HUDEP-2 (cell line): ENCODE results near the gene TSPO.

Source experiments
- DNase-seq, 76 experiments: peaks; one replicate each; lab custom pipeline; 2025; ENCODE audit not compliant: unreplicated experiment in 76 of 76; lab: John Stamatoyannopoulos, UW

Gene TSPO

DNA sequence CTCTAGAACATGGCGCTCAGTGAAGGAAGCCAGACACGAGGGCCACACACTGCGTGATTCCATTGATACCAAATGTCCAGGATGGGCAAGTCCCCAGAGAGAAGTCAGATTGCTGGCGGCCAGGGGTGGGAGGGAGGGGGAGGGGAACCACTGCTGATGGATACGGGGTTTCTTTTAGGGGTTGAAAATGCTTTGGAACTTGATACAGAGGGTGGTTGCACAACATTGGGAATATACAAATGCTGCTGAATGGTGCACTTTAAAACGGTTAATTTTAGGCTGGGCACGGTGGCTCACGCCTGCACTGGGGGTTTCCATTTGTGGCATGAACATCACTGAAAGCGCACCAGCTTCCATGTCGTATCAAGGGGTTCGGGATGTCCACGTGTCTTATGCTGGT is 5.1 kb downstream of the TSPO start:
- DNase-seq: no peak

DNA sequence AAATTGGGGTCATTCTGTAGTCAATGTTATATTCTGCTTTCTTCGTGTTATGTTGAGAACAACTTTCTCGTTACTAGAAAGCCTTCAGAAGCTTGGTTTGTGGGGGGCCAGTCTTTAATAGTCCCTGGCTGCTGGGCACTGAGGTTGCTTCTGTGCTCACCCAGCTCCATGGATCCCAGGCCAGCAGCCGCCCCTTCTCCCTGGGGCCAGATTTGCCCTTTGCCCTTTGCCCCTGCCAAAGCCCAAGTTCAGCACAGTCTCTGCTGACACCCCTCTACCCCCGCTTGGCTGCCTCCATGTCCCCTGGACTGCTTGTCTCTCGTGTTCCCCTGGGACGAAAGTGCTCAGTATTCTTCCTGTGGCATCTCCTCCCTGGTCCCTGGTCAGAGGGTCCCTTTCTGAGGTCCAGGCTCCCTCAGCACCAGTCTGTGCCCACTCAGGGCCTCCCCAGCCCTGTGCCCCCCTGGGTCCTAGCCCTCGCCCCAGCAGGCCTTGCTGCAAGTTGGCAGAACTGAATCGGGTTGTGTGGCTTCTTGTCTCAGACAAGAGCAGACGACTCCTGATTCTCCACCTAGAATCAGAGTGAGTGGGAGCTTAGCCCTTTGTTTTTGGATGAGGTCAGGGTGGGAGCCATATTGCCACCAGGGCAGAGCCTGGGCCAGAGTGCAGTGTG is 6.7 kb downstream of the TSPO start:
- DNase-seq: no peak

DNA sequence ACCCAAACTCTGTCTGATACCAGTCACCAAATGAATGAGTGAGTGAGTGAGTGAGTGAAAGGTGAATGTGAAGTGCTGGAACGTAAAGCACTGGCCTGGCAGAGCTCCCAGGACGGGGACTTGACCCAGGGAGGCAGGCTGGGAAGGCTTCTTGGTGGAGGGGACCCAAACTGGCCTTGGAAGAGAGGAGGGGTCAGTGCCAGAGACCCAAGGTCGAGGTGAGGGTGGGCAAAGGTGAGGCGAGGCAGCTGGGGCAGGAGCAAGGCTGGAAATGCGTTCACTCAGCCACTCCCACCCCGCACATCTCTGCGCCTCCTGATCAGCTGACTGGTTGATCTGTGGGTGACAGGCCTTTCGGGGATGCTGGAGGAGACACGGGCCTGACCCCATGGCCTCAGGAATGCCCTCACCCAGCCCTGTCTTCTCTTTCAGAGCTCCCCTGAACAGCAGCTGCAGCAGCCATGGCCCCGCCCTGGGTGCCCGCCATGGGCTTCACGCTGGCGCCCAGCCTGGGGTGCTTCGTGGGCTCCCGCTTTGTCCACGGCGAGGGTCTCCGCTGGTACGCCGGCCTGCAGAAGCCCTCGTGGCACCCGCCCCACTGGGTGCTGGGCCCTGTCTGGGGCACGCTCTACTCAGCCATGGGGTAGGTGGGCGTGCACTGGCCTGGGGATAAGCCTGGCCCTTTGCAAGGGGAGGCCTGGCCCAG is 7.6 kb downstream of the TSPO start:
- DNase-seq: no peak

DNA sequence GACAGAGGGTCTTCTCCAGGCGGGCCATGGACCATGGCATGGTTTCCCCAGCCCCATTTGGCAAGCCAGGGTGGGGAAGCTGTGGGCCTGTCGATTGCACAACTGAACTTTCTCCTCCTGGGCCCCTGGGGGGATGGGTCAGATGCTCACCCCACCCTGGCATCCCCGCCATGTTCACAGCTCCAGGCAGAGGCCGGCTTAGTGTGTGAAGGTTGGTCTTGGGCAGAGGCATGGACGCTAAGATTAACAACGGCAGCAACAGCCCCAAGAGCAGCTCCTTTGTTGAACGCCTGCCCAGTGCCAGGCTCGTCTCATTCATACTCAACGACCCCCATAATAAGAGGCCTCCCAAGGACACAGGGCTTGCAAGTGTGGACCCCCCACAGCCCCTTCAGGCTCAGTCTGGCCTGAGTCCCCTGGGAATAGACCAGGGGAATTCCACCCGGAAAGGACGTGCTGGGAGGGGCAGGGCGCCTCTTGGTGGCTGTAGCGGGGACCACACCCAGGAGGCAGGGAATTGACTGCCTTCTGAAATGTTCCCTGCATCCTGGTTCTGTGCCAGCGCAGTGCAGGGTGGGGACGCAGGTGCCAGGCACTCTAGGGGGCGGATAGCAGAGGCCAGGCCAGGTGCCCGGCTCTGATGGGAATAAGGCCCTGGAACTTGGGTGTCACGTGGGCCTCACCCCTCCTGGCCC is 8.3 kb downstream of the TSPO start:
- DNase-seq: peak in 9 of 76 experiments; percentile 7 to 28 (median 13)

DNA sequence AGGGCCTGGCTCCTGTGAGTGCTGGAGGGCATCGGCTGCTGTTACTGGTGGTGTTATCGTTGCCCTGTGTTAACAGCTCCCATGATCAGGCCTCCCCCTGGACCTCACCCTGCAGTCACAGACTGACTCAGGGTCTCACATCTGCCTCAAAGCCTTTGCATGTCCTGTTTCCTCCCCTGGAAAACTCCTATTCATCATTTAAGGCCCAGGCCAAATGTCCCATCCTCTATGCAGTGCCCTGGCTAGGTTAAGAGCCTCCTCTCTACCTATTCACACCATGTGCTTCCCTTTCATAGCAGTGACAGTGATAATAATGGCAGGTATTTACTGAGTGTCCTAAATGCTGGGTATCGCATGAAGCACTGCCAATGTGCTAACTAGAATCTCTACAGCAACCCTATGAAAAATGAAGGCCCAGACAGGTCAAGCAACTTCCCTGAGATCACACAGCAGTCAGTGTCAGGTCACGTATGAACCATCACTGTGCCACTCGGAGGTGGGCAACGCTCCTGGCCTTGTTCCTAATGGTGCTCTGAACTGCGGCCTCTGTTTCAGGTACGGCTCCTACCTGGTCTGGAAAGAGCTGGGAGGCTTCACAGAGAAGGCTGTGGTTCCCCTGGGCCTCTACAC is 9.3 kb downstream of the TSPO start:
- DNase-seq: no peak

DNA sequence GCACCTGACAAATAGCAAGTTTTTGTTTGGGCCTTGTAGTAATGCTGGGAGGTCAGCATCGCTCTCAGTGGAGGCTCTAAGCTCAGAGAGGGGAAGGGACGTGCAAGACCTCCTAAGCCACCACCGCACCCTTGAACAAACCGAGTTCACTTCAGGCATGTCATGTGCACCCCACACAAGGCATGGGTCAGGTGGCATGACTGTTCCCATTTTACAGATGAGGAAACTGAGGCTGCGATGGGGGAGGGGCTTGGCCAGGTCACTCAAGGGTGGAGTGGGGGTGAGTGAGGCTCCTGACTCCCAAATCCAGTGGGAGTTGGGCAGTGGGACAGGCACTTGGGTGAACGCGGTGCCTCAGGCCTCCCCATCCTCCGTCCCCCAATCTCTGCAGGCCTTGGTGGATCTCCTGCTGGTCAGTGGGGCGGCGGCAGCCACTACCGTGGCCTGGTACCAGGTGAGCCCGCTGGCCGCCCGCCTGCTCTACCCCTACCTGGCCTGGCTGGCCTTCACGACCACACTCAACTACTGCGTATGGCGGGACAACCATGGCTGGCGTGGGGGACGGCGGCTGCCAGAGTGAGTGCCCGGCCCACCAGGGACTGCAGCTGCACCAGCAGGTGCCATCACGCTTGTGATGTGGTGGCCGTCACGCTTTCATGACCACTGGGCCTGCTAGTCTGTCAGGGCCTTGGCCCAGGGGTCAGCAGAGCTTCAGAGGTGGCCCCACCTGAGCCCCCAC is 11.2 kb downstream of the TSPO start:
- no peak for DNase-seq

DNA sequence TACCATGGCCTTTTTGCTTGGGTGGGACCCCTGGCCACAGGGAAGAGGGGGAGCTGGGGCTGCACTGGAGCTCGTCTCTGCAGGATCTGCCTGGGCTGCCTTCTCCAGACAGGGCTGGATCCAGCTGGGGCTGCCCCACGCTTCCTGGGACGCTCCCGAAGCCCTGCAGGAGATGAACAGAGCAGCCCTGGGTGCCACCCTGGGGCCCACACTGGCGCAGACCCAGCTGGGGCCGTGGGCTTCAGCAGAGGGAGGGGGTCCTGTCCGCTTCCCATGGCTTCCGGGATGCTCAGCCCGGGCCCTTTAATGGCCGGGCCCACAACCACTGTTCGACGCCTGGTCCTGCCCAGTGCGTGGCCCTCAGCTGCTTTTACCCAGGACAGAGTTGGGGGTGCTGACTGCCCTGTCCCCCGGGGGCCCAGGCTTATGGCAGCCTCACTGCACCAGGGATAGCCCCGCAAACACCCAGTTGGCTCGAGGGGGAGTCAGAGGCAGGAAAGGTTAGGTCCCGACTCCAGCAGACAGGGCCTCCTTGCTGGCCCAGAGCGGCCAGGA is 12.0 kb downstream of the TSPO start:
- no peak for DNase-seq

DNA sequence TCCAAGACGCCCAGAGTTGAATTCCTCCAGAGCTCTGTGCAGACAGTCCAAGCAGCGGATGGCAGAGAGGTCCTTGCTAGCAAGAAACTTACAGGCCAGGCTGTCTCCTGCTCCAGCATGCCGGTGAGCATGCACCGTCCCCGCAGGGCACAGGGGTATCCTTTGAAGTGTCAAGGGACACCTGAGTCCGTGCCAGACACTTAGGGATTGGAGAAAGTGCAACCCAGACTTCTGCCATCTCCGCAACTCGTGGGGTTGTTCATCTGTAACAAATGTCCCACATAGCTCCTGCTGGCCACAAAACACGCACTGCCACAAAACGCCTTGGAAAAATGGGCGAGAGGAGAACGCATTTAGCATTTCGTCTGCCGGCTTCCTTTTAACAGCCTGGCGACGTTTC is 13.3 kb downstream of the TSPO start:
- DNase-seq: no peak

DNA sequence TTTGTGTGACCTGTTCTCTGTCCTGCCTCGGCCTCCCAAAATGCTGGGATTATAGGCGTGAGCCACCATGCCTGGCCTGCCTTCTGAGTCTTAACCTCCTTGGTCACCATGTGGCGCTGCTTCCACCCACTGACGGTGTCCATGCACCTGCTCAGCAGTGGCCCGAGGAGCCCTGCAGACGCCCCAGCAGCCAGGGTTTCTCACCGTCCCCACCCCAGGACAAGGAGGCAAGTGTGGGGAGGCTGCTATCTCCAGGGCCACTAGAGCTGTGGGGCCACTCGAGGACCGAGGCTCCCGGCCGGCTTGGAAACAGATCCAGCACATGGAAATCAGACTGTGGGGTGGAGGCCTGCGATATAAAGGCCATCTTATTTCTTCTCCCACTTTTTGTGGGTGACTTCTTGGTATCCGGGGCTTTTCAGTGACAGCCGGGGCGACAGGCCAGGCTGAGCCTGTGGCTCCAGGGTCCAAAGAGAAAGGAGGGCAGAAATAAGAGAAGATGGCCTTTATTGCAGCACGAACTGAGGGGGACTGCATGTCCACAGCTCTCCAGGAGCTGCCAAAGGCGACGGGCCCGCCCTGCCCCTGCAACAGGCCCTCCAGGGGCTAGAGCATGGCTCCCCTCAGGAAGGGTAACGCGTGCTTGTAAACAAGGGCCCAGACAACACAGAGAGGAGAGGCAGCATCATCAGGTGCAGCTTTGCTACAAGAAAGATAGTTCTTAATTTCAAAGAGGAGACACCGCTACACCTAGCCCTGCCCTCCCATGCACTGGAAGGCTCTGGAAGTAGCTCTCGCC is 15.0 kb downstream of the TSPO start:
- no peak for DNase-seq

DNA sequence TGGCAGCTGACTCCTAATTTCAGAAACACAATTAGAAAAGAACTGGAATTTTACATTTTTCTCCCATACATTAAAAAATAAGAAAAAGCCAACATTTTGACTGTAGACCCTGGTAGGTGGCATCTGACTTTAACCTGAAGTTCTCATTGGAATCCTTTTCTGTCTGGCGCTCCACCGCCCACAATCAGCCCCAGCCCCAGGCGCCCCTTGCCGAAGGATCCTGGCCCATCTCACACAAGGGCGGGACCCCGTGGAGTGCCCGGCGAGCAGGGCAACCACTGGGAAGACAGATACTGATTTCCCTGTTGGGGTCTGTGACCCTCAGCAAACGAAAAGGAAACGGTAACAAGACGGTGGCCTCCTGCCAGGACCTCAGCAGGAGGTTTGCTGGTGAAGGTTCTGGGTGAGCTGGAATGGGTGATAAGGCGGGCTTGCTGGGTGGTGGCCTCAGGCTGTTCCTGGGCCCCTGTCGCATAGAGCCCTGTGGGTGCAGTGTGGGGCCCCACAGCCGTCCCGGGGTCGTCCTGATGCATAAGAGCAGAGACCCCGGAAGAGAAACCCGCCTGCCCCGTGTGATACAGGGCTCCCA is 15.7 kb downstream of the TSPO start:
- peak in 48 of 76 experiments; percentile 15 to 76 (median 46) for DNase-seq

DNA sequence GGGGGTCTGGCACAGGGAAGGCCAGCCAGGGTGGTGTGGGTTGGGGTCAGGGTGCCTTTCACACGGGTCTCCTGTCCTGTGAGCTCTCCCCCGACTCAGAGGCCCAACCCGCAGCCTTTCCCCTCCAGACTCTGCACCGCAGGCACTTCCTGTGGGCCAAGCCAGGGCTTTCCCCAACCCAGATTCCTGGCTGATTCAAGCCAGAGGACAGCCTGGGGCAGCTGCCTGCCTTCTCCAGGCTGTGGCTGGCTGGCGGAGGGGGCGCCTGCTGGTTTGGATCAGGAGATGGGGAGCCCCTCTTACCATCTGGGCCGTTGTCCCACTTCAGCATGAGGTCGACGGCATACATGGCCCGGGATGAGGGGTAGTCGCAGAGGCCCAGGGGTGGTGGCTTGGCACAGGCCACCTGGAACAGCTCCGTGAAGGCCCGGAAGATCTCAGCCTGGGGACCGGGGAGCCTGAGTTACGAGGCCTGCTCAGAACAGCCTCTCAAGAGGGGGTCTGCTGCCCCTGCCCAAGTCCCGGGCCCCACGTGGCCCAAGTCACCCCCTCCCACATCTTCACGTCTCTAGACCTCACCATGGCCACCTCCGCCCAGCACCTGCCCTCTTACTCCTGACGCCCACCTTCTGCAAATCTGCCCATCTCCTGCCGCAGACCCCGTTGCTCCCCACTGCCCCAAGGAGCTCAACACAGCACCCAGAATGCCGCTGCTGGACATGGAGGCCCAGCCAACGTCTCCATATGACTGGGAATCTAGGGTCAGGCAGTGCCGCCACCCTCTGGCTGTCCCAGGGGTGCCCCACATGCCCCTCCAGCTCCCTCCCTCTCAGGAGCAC is 17.3 kb downstream of the TSPO start:
- DNase-seq: no peak

DNA sequence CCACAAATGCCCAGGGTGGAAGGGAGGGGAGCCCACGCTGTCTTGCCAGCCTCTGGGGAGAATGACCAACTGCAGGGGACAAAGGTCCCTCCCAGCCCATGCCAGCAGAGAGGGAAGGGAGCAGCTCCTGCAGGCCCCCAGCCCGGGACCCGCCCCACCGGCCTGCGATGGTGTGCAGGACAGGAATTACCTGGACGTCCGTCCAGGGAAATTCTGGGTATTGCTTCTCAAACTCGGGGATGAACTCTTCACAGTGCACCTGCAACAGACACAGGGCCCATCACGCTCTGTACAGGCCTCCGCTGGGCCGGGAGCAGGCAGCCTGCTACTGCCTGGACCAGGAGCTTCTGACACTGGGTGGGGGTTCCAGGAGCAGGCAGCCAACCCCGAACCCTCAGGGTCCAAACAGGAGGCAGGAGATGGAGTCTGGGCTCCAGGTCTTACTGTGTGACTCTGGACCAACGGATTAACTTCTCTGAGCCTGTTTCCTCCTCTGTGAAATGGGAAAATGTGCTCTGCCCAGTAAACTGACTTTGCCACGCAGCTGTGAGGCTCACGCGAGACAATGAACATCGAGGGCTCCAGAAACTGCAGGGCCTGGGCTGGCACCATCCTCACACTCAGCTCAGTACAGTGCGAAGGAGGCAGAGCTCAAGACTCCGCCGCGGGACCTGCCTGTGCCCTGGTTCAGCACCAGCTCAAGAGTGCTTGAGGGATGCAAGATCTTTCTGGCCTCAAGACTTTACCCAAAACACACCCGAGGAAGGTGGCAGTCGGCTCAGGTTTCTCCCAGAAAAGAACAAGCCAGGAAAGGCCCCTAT is 18.2 kb downstream of the TSPO start:
- no peak for DNase-seq

DNA sequence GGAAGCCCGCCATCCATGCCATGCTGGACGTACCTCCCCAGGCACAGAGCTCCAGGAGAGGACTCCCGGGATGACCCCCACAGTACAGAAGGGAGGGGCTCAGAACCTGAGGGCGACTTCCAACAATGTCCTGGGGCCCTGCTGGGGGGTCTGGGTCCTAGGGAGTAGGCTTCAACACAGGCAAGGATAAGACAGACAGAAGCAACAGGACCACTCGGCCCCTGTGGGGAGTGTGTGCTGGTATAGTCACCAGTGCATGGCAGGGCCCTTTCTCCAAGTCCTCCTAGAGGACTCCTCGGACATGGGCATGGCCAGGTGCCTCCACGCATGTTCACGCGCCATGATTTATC is 18.7 kb downstream of the TSPO start:
- no peak for DNase-seq

DNA sequence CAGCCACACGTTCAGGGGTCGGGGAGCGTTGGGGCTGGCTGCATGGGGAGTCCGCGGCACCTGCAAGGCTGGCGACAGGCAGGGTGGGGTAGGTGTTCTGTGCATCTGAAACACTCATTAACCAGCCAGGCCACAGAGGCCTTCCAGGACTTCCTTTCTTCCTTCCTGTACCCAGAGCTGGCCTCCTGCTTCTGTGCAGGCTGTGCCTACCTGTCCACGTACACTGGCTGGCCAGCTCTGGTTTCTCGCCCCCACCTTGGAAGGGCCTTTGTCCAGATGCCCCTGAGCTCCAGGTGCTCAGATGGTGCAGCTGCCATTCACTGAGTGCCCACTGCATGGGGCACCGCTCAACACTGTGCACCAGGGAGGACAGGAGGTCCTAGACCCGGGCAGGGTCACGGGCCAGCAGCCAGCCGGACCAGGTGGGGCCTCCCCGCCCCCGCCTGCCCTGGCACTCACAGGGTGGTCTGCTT is 19.7 kb downstream of the TSPO start:
- DNase-seq: no peak

DNA sequence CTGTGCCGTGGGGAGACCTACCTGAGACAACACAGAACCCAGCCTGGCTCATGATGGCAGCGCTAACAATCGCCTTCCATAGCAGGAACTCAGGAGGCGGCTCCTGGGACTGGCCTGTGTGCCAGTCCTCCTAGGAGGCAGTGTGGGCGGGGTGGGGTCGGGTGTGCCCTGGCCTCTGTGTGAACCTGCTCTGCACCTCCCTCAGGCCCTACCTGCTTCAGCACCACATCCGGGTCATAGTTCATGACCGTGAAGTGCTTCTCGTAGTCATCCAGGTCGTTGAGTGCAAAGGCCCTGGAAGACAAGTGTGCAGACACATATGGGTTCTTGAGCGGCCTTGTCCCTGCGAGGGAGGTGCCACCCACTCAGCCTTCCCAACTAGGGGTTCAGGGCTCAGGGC is 20.2 kb downstream of the TSPO start:
- DNase-seq: no peak

DNA sequence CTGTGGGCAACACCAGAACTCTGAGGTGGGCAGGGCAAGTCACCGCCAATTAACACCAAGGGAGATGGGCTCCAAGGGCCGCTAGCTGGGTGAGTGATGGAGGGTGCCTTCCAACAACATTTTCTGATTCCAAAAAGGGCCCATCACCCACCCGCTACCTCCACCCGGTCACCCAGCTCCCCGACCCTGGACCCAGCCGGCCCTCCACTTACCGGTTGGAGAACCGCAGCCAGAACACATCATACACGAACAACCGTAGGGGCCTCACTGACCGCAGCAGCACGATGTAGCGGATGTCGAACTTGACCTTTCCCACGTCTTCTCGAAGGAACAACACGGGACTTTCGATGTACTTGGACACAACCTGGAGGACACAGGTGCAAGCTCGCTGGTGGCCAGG is 20.8 kb downstream of the TSPO start:
- DNase-seq: no peak

DNA sequence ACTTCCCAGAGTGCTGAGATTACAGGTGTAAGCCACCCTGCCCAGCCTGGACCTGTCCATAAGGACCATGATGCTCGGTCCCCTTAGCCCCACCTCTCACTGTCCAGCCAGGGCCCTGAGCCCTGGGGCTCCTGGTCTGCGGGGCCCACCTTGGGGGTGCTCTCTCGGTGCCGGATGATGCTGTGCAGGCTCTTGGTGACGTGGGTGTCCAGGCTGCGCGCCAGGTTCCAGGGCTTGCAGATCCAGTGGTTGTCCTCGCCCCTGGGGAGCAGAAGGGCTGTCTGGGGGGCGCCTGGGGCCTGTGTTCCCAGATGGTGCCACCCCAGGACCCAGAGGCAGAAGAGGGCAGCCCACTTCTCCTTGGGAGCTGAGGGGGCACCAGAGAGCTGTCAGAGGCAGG is 22.2 kb downstream of the TSPO start:
- no peak for DNase-seq
